B cell (primary cell): Measurements from ENCODE around the gene ATP11A. TPM values are rescaled to one million over a fixed set of nuclear protein-coding genes. Genes with fewer than 3 reads are reported as not detected.

ENCODE experiments used
- ATAC-seq: fragments of 200-7000 bp; cut with Tn5 transposase; one replicate; pipeline ENCODE4 v1.10.0; 2021; ENCODE audit warnings: low read depth, mild to moderate bottlenecking, moderate number of reproducible peaks, moderate library complexity
- CTCF ChIA-PET: fragments of 350-600 bp; sonication (Branson Sonifier 250); formaldehyde crosslinking; loops from one replicate; lab custom pipeline; 2021; ENCODE audit warnings: antibody characterized with exemption, inconsistent platforms; lab: Charles Lee
- POLR2A ChIA-PET: fragments of 350-600 bp; sonication (Branson Sonifier 250); formaldehyde crosslinking; loops from one replicate; lab custom pipeline; 2021; ENCODE audit warnings: antibody characterized with exemption; lab: Charles Lee
- DNase-seq: peaks from one replicate; pipeline ENCODE4 v3.0.0; 2013
- H2AFZ ChIP-seq: 2 replicates; pipeline ENCODE4 v1.6.1; 2012; ENCODE audit warnings: mild to moderate bottlenecking, low read depth, low read length; ENCODE audit not compliant: insufficient read depth, poor library complexity, severe bottlenecking
- H3K27ac ChIP-seq, 2 donors: 1 replicate in 1 of 2; 2 replicates in 1 of 2; pipeline ENCODE4 v1.5.1; 2012 to 2013; ENCODE audit warnings: low read length in 2 of 2, mild to moderate bottlenecking in 2 of 2, moderate library complexity in 1 of 2
- H3K27me3 ChIP-seq, 4 experiments: fragments of 200-600 bp in 1 of 4; sonication (generic) in 1 of 4; replicated peaks in 1 of 4; 1 replicate in 2 of 4; 2 replicates in 2 of 4; pipeline versions ENCODE4 v1.6.1 to v1.7.0; 2013 to 2016; ENCODE audit warnings: low read length in 3 of 4, mild to moderate bottlenecking in 2 of 4, mixed read lengths in 1 of 4, moderate library complexity in 1 of 4; ENCODE audit not compliant: insufficient read depth in 4 of 4, control insufficient read depth in 3 of 4; ENCODE audit errors: control extremely low read depth in 1 of 4
- H3K36me3 ChIP-seq, 2 experiments: replicated peaks in 1 of 2; 1 replicate in 1 of 2; 2 replicates in 1 of 2; pipeline versions ENCODE4 v1.6.1 to v1.7.1; 2013; ENCODE audit warnings: low read length in 1 of 2; ENCODE audit not compliant: insufficient read depth in 2 of 2, control insufficient read depth in 1 of 2; ENCODE audit errors: control extremely low read depth in 1 of 2, extremely low read depth in 1 of 2
- H3K4me1 ChIP-seq, 2 donors: fragments of 200-600 bp in 1 of 2; sonication (generic) in 1 of 2; 1 replicate in 1 of 2; 2 replicates in 1 of 2; pipeline versions ENCODE4 v1.5.1 to v1.6.1; 2013 to 2017; ENCODE audit warnings: low read length in 2 of 2; ENCODE audit not compliant: control insufficient read depth in 2 of 2, insufficient read depth in 2 of 2
- H3K4me2 ChIP-seq: replicated peaks from 2 replicates; pipeline ENCODE3; 2012; ENCODE audit warnings: mild to moderate bottlenecking, low read depth, low read length; ENCODE audit not compliant: poor library complexity, severe bottlenecking
- H3K4me3 ChIP-seq, 5 experiments: fragments of 200-600 bp in 1 of 5; sonication (generic) in 1 of 5; 1 replicate in 3 of 5; 2 replicates in 2 of 5; pipeline versions ENCODE4 v1.5.1 to v1.7.0; 2011 to 2016; ENCODE audit warnings: low read length in 4 of 5, mild to moderate bottlenecking in 4 of 5, low read depth in 2 of 5, control low read depth in 1 of 5, moderate library complexity in 1 of 5; ENCODE audit not compliant: insufficient read depth in 1 of 5; ENCODE audit errors: control extremely low read depth in 1 of 5, extremely low read depth in 1 of 5
- H3K79me2 ChIP-seq: fragments of 200-600 bp; sonication (generic); one replicate; pipeline ENCODE4 v1.6.0; 2016; ENCODE audit warnings: low read length; ENCODE audit not compliant: control insufficient read depth, insufficient read depth
- H3K9ac ChIP-seq: fragments of 200-600 bp; sonication (generic); 2 replicates; pipeline ENCODE4 v1.6.1; 2017; ENCODE audit warnings: mild to moderate bottlenecking, low read length, moderate library complexity
- H3K9me3 ChIP-seq, 3 donors: one replicate each; pipeline versions ENCODE4 v1.6.1 to v1.7.1; 2013; ENCODE audit warnings: low read length in 2 of 3; ENCODE audit not compliant: control insufficient read depth in 2 of 3, insufficient read depth in 1 of 3; ENCODE audit errors: control extremely low read depth in 1 of 3
- H4K20me1 ChIP-seq: 2 replicates; pipeline ENCODE4 v1.6.0; 2012; ENCODE audit warnings: mild to moderate bottlenecking, low read length; ENCODE audit not compliant: insufficient read depth, control insufficient read depth, poor library complexity, severe bottlenecking
- H3K27ac Mint-ChIP-seq: one replicate; pipeline ENCODE4 v1.8.0; 2021; ENCODE audit warnings: mixed read lengths
- H3K27me3 Mint-ChIP-seq: one replicate; pipeline ENCODE4 v1.8.0; 2021; ENCODE audit warnings: mixed read lengths
- H3K4me1 Mint-ChIP-seq: one replicate; pipeline ENCODE4 v1.8.0; 2021; ENCODE audit warnings: mixed read lengths
- H3K4me3 Mint-ChIP-seq: one replicate; pipeline ENCODE4 v1.8.0; 2021; ENCODE audit warnings: mixed read lengths
- H3K9me3 Mint-ChIP-seq: one replicate; pipeline ENCODE4 v1.8.0; 2022; ENCODE audit warnings: mixed read lengths; ENCODE audit not compliant: insufficient read depth
- CTCF ChIP-seq: fragments of 200-600 bp; IDR thresholded peaks from one replicate; pipeline ENCODE4 v1.8.0; 2022; ENCODE audit warnings: antibody characterized with exemption, mild to moderate bottlenecking
- EZH2 ChIP-seq: IDR thresholded peaks from 2 replicates; pipeline ENCODE4 v1.6.1; 2012; ENCODE audit warnings: borderline replicate concordance, low read depth, mild to moderate bottlenecking, moderate library complexity, low read length; ENCODE audit not compliant: insufficient read depth, poor library complexity, severe bottlenecking
- WGBS: methylation state at CpG from one replicate; pipeline ENCODE4 v1.1.5; 2013; ENCODE audit warnings: missing lambda C conversion rate; ENCODE audit not compliant: insufficient coverage; 5-methylcytosine and 5-hydroxymethylcytosine counted together
- intact Hi-C: fragments of 100-400 bp; cut with micrococcal nuclease; formaldehyde crosslinking; loops from one replicate; pipeline ENCODE4 v1.10.0; 2022
- polyA plus RNA-seq: library from polyadenylated mRNA; depleted of rRNA; stranded (reverse); fragments of >200 nt; gene quantifications from 2 replicates; pipeline ENCODE4 v1.2.3, GENCODE V29; 2012
- total RNA-seq, 2 donors: library from RNA; stranded (reverse); fragments of 120-200 nt in 1 of 2; gene quantifications; 1 replicate in 1 of 2; 2 replicates in 1 of 2; pipeline versions ENCODE4 v1.2.3 to v1.2.4, GENCODE V29; 2013 to 2022

The ATP11A gene
- total and polyA plus RNA-seq, 2 donors (not counting 1 experiment from before 2014, with no cell fraction given): 36.9 to 60.3 TPM

GRCh38 chr13:112738606-112739005 lies 48.8 kb downstream of the ATP11A start:
- Mint-ChIP-seq H3K27ac (no peak overlapping the region), H3K9me3 (no peaks in the 10 kb centered on the region), H3K4me1 (peaks cover 7% of the 10 kb centered on the region), H3K27me3 (no peaks in the 10 kb centered on the region), H3K4me3 (no peak overlapping the region)
- TF ChIP-seq CTCF (no peak), EZH2 (no peak)
- ChIA-PET CTCF (no interaction called here), POLR2A (no interaction called here)
- no peaks in the 10 kb centered on the region for H3K27me3 ChIP-seq
- H4K20me1 ChIP-seq: no peaks in the 10 kb centered on the region
- intact Hi-C loops: no loop called here
- H3K79me2 ChIP-seq: peaks cover 3% of the 10 kb centered on the region
- no peak overlapping the region for H2AFZ ChIP-seq
- no peak overlapping the region for H3K9ac ChIP-seq
- 100% methylated on average over 1 of the region's 7 CpGs for WGBS
- DNase-seq (no peak), ATAC-seq (no peak)
- no peaks in the 10 kb centered on the region for H3K9me3 ChIP-seq
- H3K27ac ChIP-seq: no peak overlapping the region
- H3K36me3 ChIP-seq: no peaks in the 10 kb centered on the region
- no peak overlapping the region for H3K4me2 ChIP-seq
- no peaks in the 10 kb centered on the region for H3K4me1 ChIP-seq
- no peak overlapping the region for H3K4me3 ChIP-seq

- Histone ChIP-seq H4K20me1 (no peaks in the 10 kb centered on the region), H3K79me2 (peaks cover 6% of the 10 kb centered on the region), H3K4me1 (no peaks in the 10 kb centered on the region), H3K9me3 (no peaks in the 10 kb centered on the region), H3K27ac (no peak overlapping the region), H3K4me3 (no peak overlapping the region), H3K4me2 (no peak overlapping the region), H3K9ac (no peak overlapping the region), H3K36me3 (no peaks in the 10 kb centered on the region), H2AFZ (no peak overlapping the region), H3K27me3 (no peaks in the 10 kb centered on the region)
- ATAC-seq (no peak), DNase-seq (no peak)
- Mint-ChIP-seq H3K4me1 (peaks cover 10% of the 10 kb centered on the region), H3K9me3 (no peaks in the 10 kb centered on the region), H3K4me3 (no peak overlapping the region), H3K27ac (no peak overlapping the region), H3K27me3 (no peaks in the 10 kb centered on the region)
- no peak for TF ChIP-seq EZH2
- TF ChIP-seq CTCF: no peak
- ChIA-PET CTCF (no interaction called here), POLR2A (no interaction called here)
- 94% methylated on average over 18 of the region's 19 CpGs for WGBS
- intact Hi-C loops: no loop called here
Observed at GRCh38 chr13:112740502-112741131, 50.8 kb downstream of the ATP11A start.
